NCI-H510A treated with DMSO at 0.1 percent for 48 hours (cell line): ENCODE data around the gene PSMD12.
A peak's percentile ranks its signal among the peaks of the same experiment; 100 is the strongest.

Experiments
- DNase-seq: peaks from one replicate; lab custom pipeline; 2025; lab: John Stamatoyannopoulos, UW

Gene PSMD12

DNA sequence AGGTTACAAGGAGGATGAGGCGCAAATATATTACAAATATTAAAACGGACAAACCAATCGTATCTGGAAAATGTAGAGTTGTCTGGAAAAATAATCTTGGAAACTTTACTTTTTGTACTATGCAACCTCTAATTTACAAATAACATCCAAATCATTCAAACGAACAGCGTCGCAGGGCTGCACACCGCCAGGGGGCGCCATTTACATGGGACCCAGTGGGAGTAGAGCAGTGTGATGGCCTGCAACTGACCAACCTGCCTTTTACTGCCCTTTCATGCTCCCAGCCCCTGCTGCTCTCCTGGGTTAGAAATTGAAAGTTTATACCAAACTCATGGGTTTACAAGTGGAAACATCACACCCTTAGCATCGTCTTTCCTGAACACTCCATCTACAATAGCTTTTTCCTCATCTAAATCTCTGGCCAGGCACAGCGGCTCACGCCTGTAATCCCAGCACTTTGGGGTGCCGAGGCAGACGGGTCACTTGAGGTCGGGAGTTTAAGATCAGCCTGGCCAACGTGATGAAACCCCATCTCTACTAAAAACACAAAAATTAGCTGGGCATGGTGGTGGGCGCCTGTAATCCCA is 20.7 kb upstream of the PSMD12 start:
- DNase-seq: peak; percentile 49

GRCh38 chr17:67385122-67385988 is 19.0 kb upstream of the PSMD12 start:
- DNase-seq: no peak

DNA sequence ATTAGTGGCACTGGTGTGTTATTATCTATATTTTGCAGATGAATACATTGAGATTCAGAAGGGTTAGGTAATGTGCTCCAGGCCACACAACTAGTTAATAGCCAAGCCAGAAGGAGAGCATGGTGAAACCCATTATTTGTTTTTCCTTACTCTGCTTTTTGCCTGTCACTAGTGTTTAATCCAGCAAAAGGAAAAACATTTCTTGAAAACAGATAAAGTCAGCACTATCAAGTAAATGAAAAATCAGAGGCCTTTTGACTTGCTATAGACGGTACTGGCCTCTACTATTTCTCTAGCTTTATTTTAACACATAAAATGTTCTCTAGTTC is 15.5 kb upstream of the PSMD12 start:
- no peak for DNase-seq

GRCh38 chr17:67379251-67379630 is 12.9 kb upstream of the PSMD12 start:
- no peak for DNase-seq

DNA sequence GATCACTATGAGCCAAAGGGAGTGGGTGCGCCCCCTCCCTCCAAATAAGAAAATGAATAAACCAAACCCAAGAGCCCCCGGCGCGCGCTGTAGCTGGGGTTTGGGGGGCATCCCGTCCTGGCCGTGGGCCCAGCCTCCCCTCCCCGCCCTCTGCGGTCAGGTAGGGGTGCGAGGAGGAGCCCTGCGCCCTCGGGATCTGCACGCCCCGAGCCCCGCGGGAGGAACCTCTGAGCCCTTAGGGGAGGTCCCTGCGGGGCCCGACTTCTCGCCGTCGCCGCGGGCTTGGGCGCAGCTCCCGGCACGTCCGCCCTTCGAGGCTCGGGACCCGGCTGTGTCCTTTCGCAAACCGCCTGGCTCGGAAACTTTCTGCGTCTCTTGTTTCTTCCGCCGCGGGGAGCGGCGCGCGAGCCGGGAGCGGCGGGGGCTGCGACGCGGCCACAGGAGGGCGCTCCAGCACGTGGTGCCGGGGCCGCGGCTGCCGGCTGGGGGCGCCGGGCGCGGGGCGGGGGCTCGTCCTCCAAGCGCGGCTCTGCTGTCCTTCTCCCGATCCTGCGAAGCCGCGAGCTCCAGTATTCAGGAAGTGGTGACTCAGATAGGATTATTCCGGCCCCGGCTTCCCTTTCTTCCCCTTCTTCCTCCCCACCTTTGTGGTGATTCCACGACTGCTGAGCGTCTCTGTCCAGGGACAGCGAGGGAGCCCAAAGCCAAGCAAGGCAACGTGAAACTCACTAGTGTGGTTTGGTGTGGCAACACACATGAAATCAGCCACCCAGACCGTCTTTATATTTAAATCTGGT is 12.3 kb upstream of the PSMD12 start:
- DNase-seq: peak; percentile 65

DNA sequence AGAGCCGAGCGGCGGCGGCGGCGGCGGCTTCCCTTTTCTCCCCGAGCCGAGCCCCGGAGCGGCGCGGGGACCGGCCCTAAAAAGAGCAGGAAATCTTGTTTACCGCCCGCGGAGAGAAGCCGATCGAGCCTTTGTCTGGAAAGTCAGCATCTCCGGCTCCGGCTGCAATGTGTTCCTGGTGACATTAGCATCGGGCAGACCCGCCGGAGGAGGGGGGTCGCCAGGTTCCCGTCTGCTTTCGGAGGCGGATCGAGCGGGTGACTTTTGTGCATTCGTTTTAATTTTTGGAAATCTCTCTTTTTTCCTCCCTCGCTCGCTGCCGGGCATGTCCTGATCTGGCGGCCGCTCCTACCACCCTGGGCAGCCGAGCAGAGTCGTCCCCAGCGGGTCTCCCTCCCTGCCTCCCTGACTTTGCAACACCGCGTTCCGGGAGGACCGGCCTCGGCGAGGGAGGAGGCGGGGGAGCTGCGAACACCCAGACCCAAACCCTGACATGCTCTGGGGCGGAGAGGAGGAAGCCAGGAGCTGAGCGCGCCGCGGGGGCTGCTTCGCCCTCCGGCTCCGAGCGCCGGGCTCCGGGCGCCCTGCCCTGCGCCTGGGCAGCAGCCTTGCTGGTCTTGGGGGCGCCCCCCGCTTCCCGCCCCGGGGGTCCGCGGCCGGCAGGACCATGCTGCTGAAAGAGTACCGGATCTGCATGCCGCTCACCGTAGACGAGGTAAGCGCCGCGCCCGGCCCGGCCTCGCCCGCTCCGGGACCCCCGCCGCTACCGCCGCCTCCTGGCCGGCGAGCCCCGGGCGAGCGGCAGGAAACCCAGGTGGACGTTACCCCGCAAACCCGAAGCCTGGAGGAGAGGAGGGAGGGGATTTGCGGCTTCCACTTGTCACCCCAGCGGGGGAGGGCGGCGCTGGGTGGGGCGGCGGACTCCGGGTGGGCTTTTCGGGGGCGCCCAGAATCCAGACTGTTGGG is 11.4 kb upstream of the PSMD12 start:
- DNase-seq: peak; percentile 37

- DNase-seq: peak; percentile 62
Observed at GRCh38 chr17:67376737-67377487, 10.5 kb upstream of the PSMD12 start, which contains the start of gene PITPNC1. Gene PITPNC1 (plus strand): TSS chr17:67377281.

- DNase-seq: no peak
Observed at GRCh38 chr17:67376415-67376736, 10.0 kb upstream of the PSMD12 start.

GRCh38 chr17:67375716-67376115 is 9.3 kb upstream of the PSMD12 start:
- DNase-seq: no peak

DNA sequence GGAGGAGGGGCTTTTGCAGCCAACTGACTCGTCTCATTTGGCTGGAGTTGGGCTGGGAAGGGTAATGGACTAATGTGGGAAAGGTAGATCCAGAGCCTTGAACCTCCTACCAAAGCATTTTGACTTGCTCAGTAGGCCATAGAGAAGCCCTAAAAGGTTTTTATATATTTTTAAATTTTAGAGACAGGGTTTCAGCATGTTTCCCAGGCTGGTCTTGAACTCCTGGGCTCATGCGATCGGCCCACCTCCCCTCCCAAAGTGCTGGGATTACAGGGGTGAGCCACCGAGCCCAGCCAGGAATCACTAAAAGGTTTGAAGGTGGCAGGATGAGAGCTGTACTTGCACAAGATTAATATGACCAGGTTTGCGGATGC is 8.7 kb upstream of the PSMD12 start:
- DNase-seq: no peak

DNA sequence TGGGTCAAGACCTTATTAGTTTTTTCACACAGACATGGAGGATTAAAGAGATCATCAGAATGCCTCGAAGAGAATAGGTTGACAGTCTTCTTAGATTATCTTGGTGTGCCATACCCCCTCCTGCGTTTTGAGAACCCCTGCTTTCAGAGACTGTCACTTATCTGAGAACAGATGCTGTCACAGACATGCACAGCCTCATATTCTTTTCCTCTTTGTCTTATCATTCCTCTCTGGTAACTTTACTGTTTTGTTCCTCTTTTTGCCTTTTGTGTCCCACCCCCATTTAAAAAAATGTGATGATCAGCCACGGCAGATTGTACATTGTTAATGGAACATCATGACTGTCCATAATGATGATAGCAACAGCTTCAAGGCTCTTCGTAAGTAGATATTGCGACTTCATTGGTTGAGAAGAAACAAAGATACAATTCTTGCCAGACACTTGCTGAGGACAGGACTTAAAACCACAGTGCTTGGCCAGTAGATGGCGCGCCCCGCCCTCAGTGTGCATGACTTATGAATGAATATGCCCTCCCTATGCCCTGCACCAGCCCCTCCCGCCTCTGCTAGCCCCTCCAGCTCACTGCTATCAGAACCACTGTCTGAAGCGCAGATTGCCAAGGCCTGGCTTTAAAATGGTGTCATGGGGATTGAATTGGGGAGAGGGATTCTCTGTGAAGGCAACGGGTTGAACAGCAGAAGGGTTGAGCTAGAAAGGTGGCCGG is 8.1 kb upstream of the PSMD12 start:
- DNase-seq: peak; percentile 90

- no peak for DNase-seq
Observed at GRCh38 chr17:67372751-67373150, 6.4 kb upstream of the PSMD12 start.

GRCh38 chr17:67369676-67370075 is 3.3 kb upstream of the PSMD12 start:
- DNase-seq: no peak

DNA sequence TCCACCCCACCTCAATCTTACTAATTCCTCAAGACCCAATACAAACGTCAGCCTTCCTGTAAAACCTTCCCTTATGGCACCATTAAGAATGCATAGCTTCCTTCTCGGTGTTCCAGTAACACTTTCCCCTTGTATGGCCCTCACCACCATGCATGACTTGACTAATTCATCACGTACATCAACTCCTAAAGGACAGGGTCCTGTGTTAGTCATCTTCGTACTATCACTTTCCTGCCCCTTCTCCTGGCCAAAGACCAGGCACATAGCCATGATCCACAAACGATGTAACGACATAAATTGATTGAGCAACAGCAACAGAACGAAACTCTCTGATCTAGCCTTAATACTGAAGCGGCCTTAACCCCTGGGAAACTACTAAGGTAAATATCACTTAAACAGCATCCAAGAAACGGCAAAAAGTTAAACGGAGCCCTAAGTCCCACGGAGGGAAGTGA is 612 bp downstream of the PSMD12 start:
- DNase-seq: peak; percentile 24

DNA sequence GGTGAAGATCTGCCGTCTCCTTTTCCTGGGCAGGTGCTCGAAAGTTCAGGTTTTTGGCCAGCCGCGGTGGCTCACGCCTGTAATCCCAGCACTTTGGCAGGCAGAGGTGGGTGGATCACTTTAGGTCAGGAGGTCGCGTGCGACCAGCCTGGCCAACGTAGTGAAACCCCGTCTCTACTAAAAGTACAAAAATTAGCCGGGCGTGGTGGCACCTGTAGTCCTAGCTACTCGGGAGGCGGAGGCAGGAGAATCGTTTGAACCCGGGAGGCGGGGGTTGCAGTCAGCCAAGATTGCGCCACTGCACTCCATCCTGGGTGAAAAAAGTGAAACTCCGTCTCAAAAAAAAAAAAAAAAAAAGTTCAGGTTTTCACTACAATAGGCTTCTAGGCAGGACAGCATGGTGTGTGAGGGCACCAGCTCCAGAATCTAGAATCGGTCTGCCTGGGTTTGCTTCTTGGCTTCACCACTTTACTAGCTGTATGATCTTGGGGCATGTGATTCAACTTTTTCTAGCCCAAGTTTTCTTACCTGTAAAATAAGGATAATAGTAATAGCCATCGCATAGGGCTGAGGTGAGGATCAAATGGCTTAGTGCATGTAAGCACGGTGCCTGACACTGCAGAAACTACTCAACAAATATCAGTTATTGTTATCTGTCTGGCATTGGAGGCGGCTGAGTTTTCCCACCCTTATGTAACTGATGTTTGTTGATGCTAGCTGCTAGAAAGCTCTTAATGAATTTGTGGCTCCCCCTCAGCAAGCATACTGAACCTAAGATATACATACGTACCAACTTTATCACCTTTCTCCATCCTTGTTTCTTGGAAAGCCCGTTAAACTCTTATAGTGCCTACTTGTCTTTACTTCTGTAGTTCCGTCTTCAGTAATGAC is 1.3 kb downstream of the PSMD12 start:
- no peak for DNase-seq

DNA sequence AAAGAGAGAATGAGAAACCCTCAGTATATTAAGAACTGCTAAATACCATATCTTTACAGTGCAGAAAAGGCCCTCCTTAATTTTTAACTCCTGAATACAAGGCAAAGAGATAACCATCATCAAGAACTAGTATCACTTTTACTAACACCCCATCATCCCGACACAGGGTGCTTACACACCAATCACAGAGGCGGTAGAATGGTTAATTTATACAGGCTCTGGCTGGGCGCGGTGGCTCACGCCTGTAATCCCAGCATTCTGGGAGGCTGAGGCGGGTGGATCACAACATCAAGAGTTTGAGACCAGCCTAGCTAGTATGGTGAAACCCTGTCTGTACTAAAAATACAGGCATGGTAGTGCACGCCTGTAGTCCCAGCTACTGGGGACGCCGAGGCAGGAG is 4.2 kb downstream of the PSMD12 start:
- DNase-seq: no peak

GRCh38 chr17:67360880-67361279 is 5.5 kb downstream of the PSMD12 start:
- no peak for DNase-seq

- DNase-seq: peak; percentile 26
Observed at GRCh38 chr17:67359960-67360791, 6.2 kb downstream of the PSMD12 start.
